ENCODE data around the gene NAV2.

- TF ChIP-seq CTCF (IDR thresholded peaks at IDR 0.05) (no peak), POLR2A (IDR thresholded peaks at IDR 0.05) (no peak), EP300 (IDR thresholded peaks at IDR 0.05) (no peak)
Measured at GRCh38 chr11:19674836-19675235, 37.8 kb upstream of the NAV2 start.
